A549 treated with GW870086 at 1 μM for 4 hours (cell line): ENCODE data around the gene VCAN. TPM values are rescaled to one million over a fixed set of nuclear protein-coding genes. Genes with fewer than 3 reads are reported as not detected.

Source experiments
- total RNA-seq: library from RNA; stranded (reverse); fragments of 200-300 nt; extraction: Qiagen RNA extraction; gene quantifications from 5 replicates; pipeline ENCODE4 v1.2.3, GENCODE V29; 2022; ENCODE audit warnings: low read depth

The VCAN gene
- total RNA-seq = 7.9 to 13.5 TPM (median 12.3 TPM) in 5 replicates

GRCh38 chr5:83471405-83472212 lies at the start of gene VCAN:
VCAN (plus strand) TSS chr5:83471744; CDS start chr5:83483519, 11,775 bp downstream.

Other genes with a start within 250 kb of the VCAN start
- not detected in 5 replicates for gene HAPLN1, start 249.1 kb downstream of the VCAN start, total RNA-seq